ENCODE data around the gene PPM1B. TPM values are rescaled to one million over a fixed set of nuclear protein-coding genes. Genes with fewer than 3 reads are reported as not detected.
A peak's percentile ranks its signal among the peaks of the same experiment; 100 is the strongest.

Gene PPM1B
- total and polyA plus RNA-seq, 2 donors (not counting 3 experiments of a cell fraction or from before 2014, with no cell fraction given) = 8.0 to 24.1 TPM

- CTCF ChIA-PET = interaction anchor here (0.7 to 1.8 kb wide), 2 partner anchors 10 to 109 kb away, joined by 3 to 4 read pairs; no protein-coding TSS in a partner anchor
- no peak for DNase-seq (ENCODE audit: low read depth, low spot score)
- H3K9ac ChIP-seq (replicated peaks; ENCODE audit: extremely low read depth, insufficient read depth, low read length) = no peak overlapping the region
- POLR2A ChIA-PET = no interaction called here
- no peak overlapping the region for H3K4me3 ChIP-seq (replicated peaks in 1 of 3; ENCODE audit: insufficient read depth in 1 of 3, low read depth in 1 of 3, low read length in 3 of 3)
- no peaks in the 10 kb centered on the region for H3K9me1 ChIP-seq (replicated peaks; ENCODE audit: control insufficient read depth, extremely low read depth, insufficient read depth, low read length)
- no peak overlapping the region for H2AFZ ChIP-seq (ENCODE audit: low read depth, low read length)
- BruUV-seq (replicated peaks) = no TSS peak
- no peaks in the 10 kb centered on the region for H3K9me3 ChIP-seq (replicated peaks; ENCODE audit: control insufficient read depth, insufficient read depth, low read length)
- no peaks in the 10 kb centered on the region for H3K27me3 ChIP-seq (ENCODE audit: control insufficient read depth in 2 of 2, insufficient read depth in 2 of 2, low read length in 2 of 2)
- peak; percentile 35 for FAIRE-seq
- H3K36me3 ChIP-seq (ENCODE audit: control insufficient read depth in 2 of 2, extremely low read depth in 1 of 2, insufficient read depth in 2 of 2, low read length in 2 of 2) = no peaks in the 10 kb centered on the region
- no peak overlapping the region for H3K27ac ChIP-seq (ENCODE audit: insufficient read depth, low read depth, low read length)
- H4K20me1 ChIP-seq (replicated peaks; ENCODE audit: control insufficient read depth, extremely low read depth, insufficient read depth, low read length) = no peaks in the 10 kb centered on the region
- TF ChIP-seq EZH2 (IDR thresholded peaks at IDR 0.05; ENCODE audit: borderline replicate concordance, low read depth, low read length, severe bottlenecking) (no peak), POLR2A (IDR thresholded peaks at IDR 0.05; ENCODE audit: low read depth, low read length) (no peak), CTCF (IDR thresholded peaks at IDR 0.05; ENCODE audit: extremely low read depth in 1 of 2, insufficient read depth in 1 of 2, low read depth in 1 of 2, low read length in 2 of 2) (no peak), MAX (IDR thresholded peaks at IDR 0.05; ENCODE audit: insufficient read depth, insufficient read length) (no peak), GATA2 (IDR thresholded peaks at IDR 0.05; ENCODE audit: insufficient read depth, insufficient read length, low read depth, low read length) (no peak), POLR2AphosphoS5 (IDR thresholded peaks at IDR 0.05; ENCODE audit: insufficient read depth, low read depth, low read length) (no peak), JUN (IDR thresholded peaks at IDR 0.05; ENCODE audit: borderline replicate concordance, insufficient read depth, insufficient read length, low read depth) (no peak), MYC (IDR thresholded peaks at IDR 0.05; ENCODE audit: low read depth, low read length) (no peak), FOS (IDR thresholded peaks at IDR 0.05; ENCODE audit: borderline replicate concordance, insufficient read depth, low read length) (no peak)
- dilution Hi-C loops (cut with MboI; ENCODE audit: extremely low pct_ligation_motif_present, low sequenced_read_pairs) = no loop called here
- no peaks in the 10 kb centered on the region for H3K79me2 ChIP-seq (ENCODE audit: control insufficient read depth, insufficient read depth, low read length)
- intact Hi-C loops (cut with micrococcal nuclease) = no loop called here
- no peak overlapping the region for H3K4me2 ChIP-seq (ENCODE audit: insufficient read depth, low read length)
- H3K4me1 ChIP-seq (ENCODE audit: control insufficient read depth, extremely low read depth, insufficient read depth, low read length) = peaks cover 2% of the 10 kb centered on the region
These were observed 43.6 kb downstream of the PPM1B start for GRCh38 chr2:44212302-44212701.

Data from endothelial cell of umbilical vein (primary cell).